ENCODE results near the gene EML6.

The EML6 gene

DNA sequence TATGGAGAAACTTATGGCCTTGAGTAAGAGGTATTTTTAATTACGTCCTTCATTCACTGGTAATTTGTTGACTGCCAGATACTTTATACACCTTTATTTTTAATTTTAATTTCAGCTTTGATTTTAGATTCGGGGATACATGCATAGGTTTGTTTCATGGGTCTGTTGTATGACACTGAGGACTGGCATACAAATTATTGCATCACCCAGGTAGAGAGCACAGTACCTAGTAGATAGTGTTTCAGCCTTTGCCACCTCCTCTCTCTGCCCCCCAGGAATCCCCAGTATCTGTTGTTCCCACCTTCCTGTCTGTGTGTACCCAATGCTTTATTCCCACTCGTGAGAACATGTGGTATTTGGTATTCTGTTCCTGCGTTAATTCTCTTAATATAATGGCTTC is 188.8 kb downstream of the EML6 start:
- TF ChIP-seq, protein P1, sequence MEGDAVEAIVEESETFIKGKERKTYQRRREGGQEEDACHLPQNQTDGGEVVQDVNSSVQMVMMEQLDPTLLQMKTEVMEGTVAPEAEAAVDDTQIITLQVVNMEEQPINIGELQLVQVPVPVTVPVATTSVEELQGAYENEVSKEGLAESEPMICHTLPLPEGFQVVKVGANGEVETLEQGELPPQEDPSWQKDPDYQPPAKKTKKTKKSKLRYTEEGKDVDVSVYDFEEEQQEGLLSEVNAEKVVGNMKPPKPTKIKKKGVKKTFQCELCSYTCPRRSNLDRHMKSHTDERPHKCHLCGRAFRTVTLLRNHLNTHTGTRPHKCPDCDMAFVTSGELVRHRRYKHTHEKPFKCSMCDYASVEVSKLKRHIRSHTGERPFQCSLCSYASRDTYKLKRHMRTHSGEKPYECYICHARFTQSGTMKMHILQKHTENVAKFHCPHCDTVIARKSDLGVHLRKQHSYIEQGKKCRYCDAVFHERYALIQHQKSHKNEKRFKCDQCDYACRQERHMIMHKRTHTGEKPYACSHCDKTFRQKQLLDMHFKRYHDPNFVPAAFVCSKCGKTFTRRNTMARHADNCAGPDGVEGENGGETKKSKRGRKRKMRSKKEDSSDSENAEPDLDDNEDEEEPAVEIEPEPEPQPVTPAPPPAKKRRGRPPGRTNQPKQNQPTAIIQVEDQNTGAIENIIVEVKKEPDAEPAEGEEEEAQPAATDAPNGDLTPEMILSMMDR (conservative IDR thresholded peaks at IDR 0.05; ENCODE audit: control insufficient read depth, insufficient read depth, low read depth, low read length): no peak
- H3K4me3 ChIP-seq (ENCODE audit: control insufficient read depth, low read depth, low read length): no peak overlapping the region
- no peak for DNase-seq (ENCODE audit: low read depth)

GRCh38 chr2:54912893-54913292 is 189.4 kb downstream of the EML6 start:
- H3K4me3 ChIP-seq (ENCODE audit: control insufficient read depth, low read depth, low read length): no peak overlapping the region
- TF ChIP-seq, protein P1 (conservative IDR thresholded peaks at IDR 0.05; ENCODE audit: control insufficient read depth, insufficient read depth, low read depth, low read length): no peak
- no peak for DNase-seq (ENCODE audit: low read depth)

DNA sequence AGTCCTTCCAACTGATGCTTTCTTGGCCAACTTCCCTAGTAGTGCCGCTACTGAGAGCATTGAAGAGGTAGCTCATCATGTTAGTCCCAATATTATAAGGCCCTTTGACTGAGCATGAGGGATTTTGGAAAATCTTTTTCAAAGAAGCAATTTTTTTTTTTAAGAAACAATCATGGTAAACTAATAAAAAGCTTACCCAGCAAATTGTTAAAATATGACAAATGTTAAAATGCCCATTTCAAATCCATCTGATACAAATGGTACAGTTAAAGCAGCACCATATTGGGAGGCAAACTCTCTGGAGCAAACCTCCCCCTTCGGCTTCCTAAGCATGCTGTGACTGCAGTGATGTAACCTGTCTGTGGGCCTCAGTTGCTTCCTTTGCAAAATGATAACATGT is 191.2 kb downstream of the EML6 start:
- DNase-seq (ENCODE audit: low read depth): no peak
- TF ChIP-seq, protein P1 (conservative IDR thresholded peaks at IDR 0.05; ENCODE audit: control insufficient read depth, insufficient read depth, low read depth, low read length): no peak

GRCh38 chr2:54915101-54915500 is 191.6 kb downstream of the EML6 start:
- no peak overlapping the region for H3K4me3 ChIP-seq (ENCODE audit: control insufficient read depth, low read depth, low read length)
- TF ChIP-seq, protein P1 (conservative IDR thresholded peaks at IDR 0.05; ENCODE audit: control insufficient read depth, insufficient read depth, low read depth, low read length): no peak
- DNase-seq (ENCODE audit: low read depth): no peak

More for the DNA sequence above, 191.2 kb downstream of the EML6 start:
- H3K4me3 ChIP-seq (ENCODE audit: control insufficient read depth, low read depth, low read length): no peak overlapping the region

GRCh38 chr2:54916637-54917036 is 193.2 kb downstream of the EML6 start:
- no peak for DNase-seq (ENCODE audit: low read depth)
- TF ChIP-seq, protein P1 (conservative IDR thresholded peaks at IDR 0.05; ENCODE audit: control insufficient read depth, insufficient read depth, low read depth, low read length): no peak
- no peak overlapping the region for H3K4me3 ChIP-seq (ENCODE audit: control insufficient read depth, low read depth, low read length)

DNA sequence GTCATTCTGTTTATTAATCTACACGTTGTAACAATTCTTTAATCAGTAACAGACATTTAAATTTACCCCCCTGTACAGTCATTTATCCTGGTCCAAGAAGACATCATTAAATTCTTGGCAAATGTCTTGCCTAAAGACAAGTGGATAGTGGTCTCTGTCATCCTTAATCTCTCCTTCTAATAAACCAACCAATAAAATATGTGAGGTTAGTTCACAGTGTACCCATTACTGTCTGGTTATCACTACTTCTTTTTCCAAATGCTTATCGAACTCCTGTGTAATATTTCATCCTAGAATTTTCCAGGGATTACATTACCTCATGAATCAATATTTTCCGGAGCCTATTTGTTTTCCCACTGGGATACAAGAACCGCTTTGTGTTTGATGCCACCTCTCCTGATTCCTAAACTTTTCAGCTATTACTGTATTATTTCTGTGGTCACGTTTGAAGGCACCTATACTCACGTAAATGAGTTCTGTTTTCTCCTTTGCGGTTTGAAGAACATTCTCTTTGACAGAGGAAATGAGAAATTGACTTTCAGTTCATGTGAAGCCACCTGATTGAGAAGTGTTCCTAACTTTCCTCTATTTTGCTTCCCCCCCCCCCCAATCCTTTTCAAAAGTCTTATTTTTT is 195.3 kb downstream of the EML6 start:
- TF ChIP-seq, protein P1 (conservative IDR thresholded peaks at IDR 0.05; ENCODE audit: control insufficient read depth, insufficient read depth, low read depth, low read length): no peak
- DNase-seq (ENCODE audit: low read depth): no peak
- no peak overlapping the region for H3K4me3 ChIP-seq (ENCODE audit: control insufficient read depth, low read depth, low read length)

- no peak for DNase-seq (ENCODE audit: low read depth)
- TF ChIP-seq, protein P1 (conservative IDR thresholded peaks at IDR 0.05; ENCODE audit: control insufficient read depth, insufficient read depth, low read depth, low read length): no peak
- no peak overlapping the region for H3K4me3 ChIP-seq (ENCODE audit: control insufficient read depth, low read depth, low read length)
Measured at GRCh38 chr2:54920660-54921059, 197.2 kb downstream of the EML6 start.

Data from fibroblast of mammary gland (primary cell).